Kidney epithelial cell (primary cell): ENCODE data around the gene SNX17. TPM values are rescaled to one million over a fixed set of nuclear protein-coding genes. Genes with fewer than 3 reads are reported as not detected.
"Not testable (repeated sequence)": the region's sequence is repeated elsewhere in the genome, so short reads cannot be mapped to it uniquely, and the experiment has no call there.

Source experiments
- DNase-seq: peaks from one replicate; pipeline ENCODE4 v3.0.0-alpha.2; 2010; ENCODE audit warnings: low read depth
- H3K27me3 ChIP-seq: 2 replicates; pipeline ENCODE4 v1.6.0; 2011; ENCODE audit warnings: low read length; ENCODE audit not compliant: control insufficient read depth, insufficient read depth
- H3K36me3 ChIP-seq: 2 replicates; pipeline ENCODE4 v1.5.1; 2011; ENCODE audit warnings: low read length; ENCODE audit not compliant: control insufficient read depth, insufficient read depth
- H3K4me3 ChIP-seq: 2 replicates; pipeline ENCODE4 v1.5.1; 2011; ENCODE audit warnings: low read depth, mild to moderate bottlenecking, control low read depth, low read length
- total RNA-seq: library from RNA; depleted of rRNA; stranded (reverse); fragments of >200 nt; gene quantifications from 2 replicates; pipeline ENCODE4 v1.2.3, GENCODE V29; 2015
- TF ChIP-seq, protein P1 (sequence below): IDR thresholded peaks from 2 replicates; pipeline ENCODE4 v1.5.1; 2011; ENCODE audit warnings: mild to moderate bottlenecking, moderate library complexity, low read length, control low read depth, inconsistent platforms; ENCODE audit not compliant: insufficient read depth, poor library complexity, severe bottlenecking

Gene SNX17
- total RNA-seq, 1 donor from 2014 or later: 92.1 TPM

DNA sequence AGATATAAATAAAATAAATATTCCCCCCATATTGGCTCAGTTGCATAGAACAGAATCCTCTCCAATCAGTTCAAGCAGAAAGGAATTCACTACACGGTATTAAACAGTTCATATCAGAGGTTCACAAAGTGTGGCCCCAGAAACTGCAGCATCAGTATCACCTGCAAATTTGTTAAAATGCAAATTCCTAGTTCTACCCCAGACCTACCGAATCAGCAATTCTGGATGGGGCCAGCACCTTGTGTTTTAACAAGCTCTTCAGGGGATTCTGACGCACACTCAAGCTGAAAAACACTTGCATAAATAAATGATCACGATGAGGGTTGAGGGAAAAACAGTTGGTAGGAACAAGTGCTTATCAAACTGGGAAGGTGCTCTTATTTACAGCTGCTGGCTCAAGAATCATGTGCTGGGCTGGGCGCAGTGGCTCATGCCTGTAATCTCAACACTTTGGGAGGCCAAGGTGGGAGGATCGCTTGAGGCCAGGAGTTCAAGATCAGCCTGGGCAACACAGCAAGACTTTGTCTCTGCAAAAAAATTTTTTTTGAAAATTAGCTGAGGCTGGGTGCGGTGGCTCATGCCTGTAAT, 20.2 kb upstream of the SNX17 start:
- Histone ChIP-seq H3K4me3 (no peak overlapping the region), H3K36me3 (no peaks in the 10 kb centered on the region), H3K27me3 (no peaks in the 10 kb centered on the region)
- no peak for DNase-seq
- TF ChIP-seq, protein P1, sequence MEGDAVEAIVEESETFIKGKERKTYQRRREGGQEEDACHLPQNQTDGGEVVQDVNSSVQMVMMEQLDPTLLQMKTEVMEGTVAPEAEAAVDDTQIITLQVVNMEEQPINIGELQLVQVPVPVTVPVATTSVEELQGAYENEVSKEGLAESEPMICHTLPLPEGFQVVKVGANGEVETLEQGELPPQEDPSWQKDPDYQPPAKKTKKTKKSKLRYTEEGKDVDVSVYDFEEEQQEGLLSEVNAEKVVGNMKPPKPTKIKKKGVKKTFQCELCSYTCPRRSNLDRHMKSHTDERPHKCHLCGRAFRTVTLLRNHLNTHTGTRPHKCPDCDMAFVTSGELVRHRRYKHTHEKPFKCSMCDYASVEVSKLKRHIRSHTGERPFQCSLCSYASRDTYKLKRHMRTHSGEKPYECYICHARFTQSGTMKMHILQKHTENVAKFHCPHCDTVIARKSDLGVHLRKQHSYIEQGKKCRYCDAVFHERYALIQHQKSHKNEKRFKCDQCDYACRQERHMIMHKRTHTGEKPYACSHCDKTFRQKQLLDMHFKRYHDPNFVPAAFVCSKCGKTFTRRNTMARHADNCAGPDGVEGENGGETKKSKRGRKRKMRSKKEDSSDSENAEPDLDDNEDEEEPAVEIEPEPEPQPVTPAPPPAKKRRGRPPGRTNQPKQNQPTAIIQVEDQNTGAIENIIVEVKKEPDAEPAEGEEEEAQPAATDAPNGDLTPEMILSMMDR: no peak

DNA sequence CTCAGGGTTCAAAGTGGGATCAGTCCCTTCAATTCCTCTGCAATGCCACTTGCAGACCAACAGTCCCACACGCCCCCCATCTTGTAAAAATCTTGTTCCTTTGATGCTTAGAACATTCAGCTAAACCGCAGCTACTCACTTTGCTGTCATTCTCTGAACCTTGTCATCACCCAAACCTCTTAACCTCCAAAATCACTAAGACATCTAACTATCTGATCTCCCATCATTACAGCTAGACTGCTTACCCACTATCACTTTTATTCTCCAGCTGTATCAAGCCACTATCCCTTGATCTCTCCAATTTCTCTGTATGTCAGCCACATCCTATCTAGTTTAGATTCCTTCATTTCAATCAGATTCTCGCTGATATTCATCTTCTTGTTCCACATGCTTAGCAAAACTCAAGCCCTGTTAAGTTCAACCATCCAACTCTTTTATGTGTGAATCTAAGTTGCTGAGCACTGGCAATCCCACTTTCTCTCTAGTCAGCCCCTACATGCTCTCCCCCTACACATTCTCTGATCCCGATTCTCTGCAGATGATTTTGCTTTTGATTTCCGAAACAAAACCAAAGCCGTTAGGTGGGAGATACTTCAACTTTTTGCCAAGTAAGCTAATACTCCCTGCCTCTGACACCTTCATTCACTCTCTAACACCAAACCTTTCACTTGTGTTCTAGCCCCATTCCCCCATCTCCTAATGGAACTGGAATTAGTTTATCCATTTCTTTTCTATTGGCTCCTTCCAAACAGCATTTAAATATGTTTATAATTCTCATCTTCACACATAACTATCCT, 18.4 kb upstream of the SNX17 start:
- TF ChIP-seq, protein P1: no peak

DNA sequence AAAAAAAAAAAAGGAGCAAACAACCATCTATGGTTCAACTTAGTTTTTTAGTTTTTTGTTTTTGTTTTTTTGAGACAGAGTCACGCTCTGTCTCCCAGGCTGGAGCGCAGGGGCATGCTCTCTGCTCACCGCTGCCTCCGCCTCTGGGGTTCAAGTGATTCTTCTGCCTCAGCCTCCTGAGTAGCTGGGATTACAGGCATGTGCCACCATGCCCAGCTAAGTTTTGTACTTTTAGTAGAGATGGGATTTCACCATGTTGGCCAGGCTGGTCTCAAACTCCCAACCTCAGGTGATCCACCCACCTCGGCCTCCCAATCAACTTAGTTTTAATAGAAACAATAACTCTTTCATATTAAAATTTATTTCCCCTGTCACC, 17.0 kb upstream of the SNX17 start:
- not testable (repeated sequence) for H3K36me3 ChIP-seq, H3K4me3 ChIP-seq, H3K27me3 ChIP-seq, DNase-seq

More for the DNA sequence above, 18.4 kb upstream of the SNX17 start:
- no peak overlapping the region for H3K4me3 ChIP-seq
- H3K36me3 ChIP-seq: no peaks in the 10 kb centered on the region
- H3K27me3 ChIP-seq: no peaks in the 10 kb centered on the region
- DNase-seq: no peak

DNA sequence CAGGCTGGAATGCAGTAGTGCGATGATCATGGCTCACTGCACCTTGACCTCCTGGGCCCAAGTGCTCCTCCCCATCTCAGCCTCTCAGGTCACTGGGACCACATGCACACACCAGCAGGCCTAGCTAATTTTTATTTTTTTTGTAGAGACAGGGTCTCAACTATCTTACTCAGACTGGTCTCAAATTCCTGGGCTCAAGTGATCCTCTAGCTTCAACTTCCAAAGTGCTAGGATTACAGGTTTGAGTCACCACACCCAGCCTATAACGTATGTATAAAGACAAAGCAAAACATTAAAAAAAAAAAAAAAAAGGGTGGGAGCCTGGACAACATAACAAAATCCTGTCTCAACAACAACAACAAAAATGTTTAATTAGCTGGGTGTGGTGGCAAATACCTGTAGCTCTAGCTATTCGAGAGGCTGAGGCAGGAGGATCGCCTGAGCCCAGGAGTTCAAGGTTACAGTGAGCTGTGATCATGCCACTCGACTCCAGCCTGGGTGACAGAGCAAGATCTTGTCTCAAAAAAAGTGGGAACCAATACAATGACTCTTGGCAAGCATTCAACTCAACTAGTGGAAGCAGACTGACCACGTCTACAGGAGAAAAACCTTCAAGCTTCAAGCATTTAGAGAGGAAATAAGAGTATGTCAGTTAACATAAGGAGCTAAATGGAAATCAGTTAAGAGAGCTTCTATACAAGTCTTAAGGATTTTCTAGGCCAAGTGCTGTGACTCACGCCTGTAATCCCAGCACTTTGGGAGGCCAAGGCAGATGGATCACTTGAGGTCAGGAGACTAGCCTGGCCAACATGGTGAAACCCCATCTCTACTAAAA, 16.4 kb upstream of the SNX17 start:
- TF ChIP-seq, protein P1: no peak
- no peak overlapping the region for H3K4me3 ChIP-seq
- no peak for DNase-seq

DNA sequence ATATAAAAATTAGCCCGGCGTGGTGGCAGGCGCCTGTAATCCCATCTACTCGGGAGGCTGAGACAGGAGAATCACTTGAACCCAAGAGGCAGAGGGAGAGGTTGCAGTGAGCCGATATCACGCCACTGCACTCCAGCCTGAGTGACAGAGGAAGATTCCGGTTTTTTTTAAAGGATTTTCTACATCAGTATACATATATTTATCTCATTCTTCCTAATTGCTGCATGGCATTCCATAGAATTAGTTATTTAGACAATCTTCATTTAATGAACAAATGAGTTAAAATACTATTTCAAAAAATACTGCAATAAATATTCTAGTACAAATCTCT, 15.9 kb upstream of the SNX17 start:
- Histone ChIP-seq H3K27me3 (no peaks in the 10 kb centered on the region), H3K36me3 (no peaks in the 10 kb centered on the region), H3K4me3 (no peak overlapping the region)
- TF ChIP-seq, protein P1: no peak
- no peak for DNase-seq

More for the DNA sequence above, 16.4 kb upstream of the SNX17 start:
- no peaks in the 10 kb centered on the region for H3K27me3 ChIP-seq
- H3K36me3 ChIP-seq: no peaks in the 10 kb centered on the region

DNA sequence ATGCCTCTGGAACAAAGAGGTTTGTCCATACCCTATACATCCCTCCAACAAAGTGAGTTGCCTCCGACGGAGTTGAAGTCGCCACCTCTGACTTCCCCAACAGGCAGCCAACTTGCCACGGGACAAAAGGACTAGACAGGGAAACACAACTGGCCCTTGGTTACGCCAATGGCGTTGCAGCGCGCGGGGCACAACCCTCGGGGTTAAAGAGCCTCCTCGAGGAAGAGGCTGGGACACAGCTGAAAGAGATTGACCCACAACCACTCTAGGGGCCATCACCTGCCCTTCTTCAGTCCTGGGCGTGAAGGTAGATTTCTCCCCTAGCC, 14.4 kb upstream of the SNX17 start:
- no peaks in the 10 kb centered on the region for H3K27me3 ChIP-seq
- H3K36me3 ChIP-seq: no peaks in the 10 kb centered on the region
- no peak for DNase-seq
- peak overlapping the region; percentile 98 for H3K4me3 ChIP-seq
- TF ChIP-seq, protein P1: no peak
